Measurements from ENCODE around the gene URB2.

- no peak for TF ChIP-seq CTCF (IDR thresholded peaks at IDR 0.05 in 2 of 3, conservative IDR thresholded peaks at IDR 0.05 in 1 of 3; ENCODE audit: borderline replicate concordance in 1 of 3, insufficient read depth in 1 of 3, low read depth in 2 of 3, low read length in 2 of 3)
- TF ChIP-seq ZFX (IDR thresholded peaks at IDR 0.05): no peak
- TF ChIP-seq POLR2A (IDR thresholded peaks at IDR 0.05; ENCODE audit: borderline replicate concordance, extremely low read depth, insufficient read depth, insufficient read length): no peak
- TF ChIP-seq ZNF274 (IDR thresholded peaks at IDR 0.05; ENCODE audit: low read depth, low read length): no peak
- TF ChIP-seq SIN3A (IDR thresholded peaks at IDR 0.05; ENCODE audit: low read depth): no peak
- no peak for TF ChIP-seq EZH2phosphoT487 (IDR thresholded peaks at IDR 0.05; ENCODE audit: borderline replicate concordance)
- no peak for TF ChIP-seq ZBTB33 (IDR thresholded peaks at IDR 0.05; ENCODE audit: extremely low read depth, insufficient replicate concordance, low read length)
- TF ChIP-seq FOSL1 (IDR thresholded peaks at IDR 0.05; ENCODE audit: low read depth): no peak
- TF ChIP-seq JUND (IDR thresholded peaks at IDR 0.05): no peak
- TF ChIP-seq REST (IDR thresholded peaks at IDR 0.05; ENCODE audit: low read depth): no peak
- TF ChIP-seq CEBPB (IDR thresholded peaks at IDR 0.05; ENCODE audit: low read depth): no peak
- TF ChIP-seq RAD21 (IDR thresholded peaks at IDR 0.05; ENCODE audit: low read depth): no peak
- TF ChIP-seq TCF7L2 (IDR thresholded peaks at IDR 0.05; ENCODE audit: borderline replicate concordance, extremely low read depth, insufficient read depth, insufficient read length): no peak
- no peak for TF ChIP-seq SP1 (IDR thresholded peaks at IDR 0.05; ENCODE audit: low read depth)
Measured at GRCh38 chr1:229579059-229579673, 46.9 kb upstream of the URB2 start.
